Peyer's patch (tissue), 4 donors: Measurements from ENCODE around the gene MLXIP. TPM values are rescaled to one million over a fixed set of nuclear protein-coding genes. Genes with fewer than 3 reads are reported as not detected.
A peak's percentile ranks its signal among the peaks of the same experiment; 100 is the strongest.

ENCODE experiments used
- DNase-seq, 3 donors: peaks; one replicate each; pipeline ENCODE4 v3.0.0-alpha.2; 2017 to 2019
- H3K27ac ChIP-seq, 4 donors: fragments of 200-600 bp; sonication (generic); one replicate each; pipeline ENCODE4 v1.5.1; 2016 to 2019
- H3K27me3 ChIP-seq, 2 donors: fragments of 200-600 bp; sonication (generic); one replicate each; pipeline ENCODE4 v1.5.1; 2019
- H3K36me3 ChIP-seq, 3 donors: fragments of 200-600 bp; sonication (generic); one replicate each; pipeline ENCODE4 v1.5.1; 2016 to 2019
- H3K4me1 ChIP-seq, 4 donors: fragments of 200-600 bp; sonication (generic); one replicate each; pipeline ENCODE4 v1.5.1; 2016 to 2019
- H3K4me3 ChIP-seq, 4 donors: fragments of 200-600 bp; sonication (generic); 1 replicate in 3 of 4; 2 replicates in 1 of 4; pipeline ENCODE4 v1.5.1; 2016 to 2019; ENCODE audit warnings: mild to moderate bottlenecking in 1 of 4
- H3K9me3 ChIP-seq, 4 donors: fragments of 200-600 bp; sonication (generic); one replicate each; pipeline ENCODE4 v1.5.1; 2016 to 2019; ENCODE audit warnings: mild to moderate bottlenecking in 1 of 4
- POLR2A ChIP-seq, 2 donors: fragments of 450-650 bp; IDR thresholded peaks; one replicate each; pipeline ENCODE4 v1.5.1; 2017; ENCODE audit warnings: antibody characterized with exemption in 2 of 2, mild to moderate bottlenecking in 2 of 2, moderate library complexity in 2 of 2
- total RNA-seq, 4 donors: library from RNA; depleted of rRNA; stranded (reverse); fragments of >200 nt; gene quantifications; one replicate each; pipeline ENCODE4 v1.1.0, GENCODE V29; 2016
- TF ChIP-seq, protein P1 (sequence below), 6 experiments: fragments of 450-650 bp in 4 of 6; fragments of 200-600 bp in 2 of 6; sonication (generic) in 1 of 6; IDR thresholded peaks; one replicate each; pipeline ENCODE4 v1.5.1; 2017 to 2019; ENCODE audit warnings: antibody characterized with exemption in 6 of 6, mild to moderate bottlenecking in 3 of 6, moderate library complexity in 1 of 6

MLXIP gene
- total RNA-seq, 4 donors from 2014 or later: 41.5 to 157 (median 98.3) TPM

DNA sequence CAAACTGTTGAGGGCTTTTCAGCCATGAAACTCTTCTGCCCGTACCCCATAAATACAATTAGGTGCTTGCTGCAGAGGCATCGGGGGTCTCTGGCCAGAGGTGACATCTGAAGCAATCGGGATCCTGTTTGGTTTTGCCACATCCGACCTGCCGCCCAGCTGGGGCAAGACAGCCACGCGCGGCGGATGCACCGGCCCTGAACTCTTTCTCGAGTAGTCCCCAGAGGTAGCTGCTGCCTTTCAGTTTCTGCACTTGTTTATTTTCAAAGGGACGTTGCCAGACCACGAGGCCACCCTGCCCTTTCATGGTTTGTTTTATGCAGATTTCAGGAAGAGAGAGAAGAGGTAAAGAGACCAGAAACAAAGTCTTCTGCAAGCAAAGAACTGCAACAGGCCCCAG, 10.6 kb upstream of the MLXIP start:
- Histone ChIP-seq H3K4me3 (peak overlapping the region in 1 of 4 donors; percentile 16), H3K36me3 (no peaks in the 10 kb centered on the region), H3K27me3 (no peaks in the 10 kb centered on the region), H3K4me1 (peaks cover 0 to 45% (median 12%) of the 10 kb centered on the region in 4 donors), H3K27ac (peak overlapping the region in 2 of 4 donors; percentile 42 to 73), H3K9me3 (no peaks in the 10 kb centered on the region)
- DNase-seq: peak in 2 of 3 donors; percentile 89 to 92
- TF ChIP-seq, protein P1, sequence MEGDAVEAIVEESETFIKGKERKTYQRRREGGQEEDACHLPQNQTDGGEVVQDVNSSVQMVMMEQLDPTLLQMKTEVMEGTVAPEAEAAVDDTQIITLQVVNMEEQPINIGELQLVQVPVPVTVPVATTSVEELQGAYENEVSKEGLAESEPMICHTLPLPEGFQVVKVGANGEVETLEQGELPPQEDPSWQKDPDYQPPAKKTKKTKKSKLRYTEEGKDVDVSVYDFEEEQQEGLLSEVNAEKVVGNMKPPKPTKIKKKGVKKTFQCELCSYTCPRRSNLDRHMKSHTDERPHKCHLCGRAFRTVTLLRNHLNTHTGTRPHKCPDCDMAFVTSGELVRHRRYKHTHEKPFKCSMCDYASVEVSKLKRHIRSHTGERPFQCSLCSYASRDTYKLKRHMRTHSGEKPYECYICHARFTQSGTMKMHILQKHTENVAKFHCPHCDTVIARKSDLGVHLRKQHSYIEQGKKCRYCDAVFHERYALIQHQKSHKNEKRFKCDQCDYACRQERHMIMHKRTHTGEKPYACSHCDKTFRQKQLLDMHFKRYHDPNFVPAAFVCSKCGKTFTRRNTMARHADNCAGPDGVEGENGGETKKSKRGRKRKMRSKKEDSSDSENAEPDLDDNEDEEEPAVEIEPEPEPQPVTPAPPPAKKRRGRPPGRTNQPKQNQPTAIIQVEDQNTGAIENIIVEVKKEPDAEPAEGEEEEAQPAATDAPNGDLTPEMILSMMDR (IDR thresholded peaks at IDR 0.05): no peak
- no peak for TF ChIP-seq POLR2A (IDR thresholded peaks at IDR 0.05)

GRCh38 chr12:122072031-122072970, 6.3 kb upstream of the MLXIP start:
- DNase-seq: no peak
- Histone ChIP-seq H3K27me3 (no peaks in the 10 kb centered on the region), H3K4me1 (peaks cover 0 to 23% (median 7%) of the 10 kb centered on the region in 4 donors)

GRCh38 chr12:122073815-122074214, 4.7 kb upstream of the MLXIP start:
- Histone ChIP-seq H3K27me3 (no peaks in the 10 kb centered on the region), H3K9me3 (no peaks in the 10 kb centered on the region), H3K4me3 (no peak overlapping the region), H3K4me1 (peaks cover 4 to 18% (median 9%) of the 10 kb centered on the region in 4 donors), H3K27ac (no peak overlapping the region), H3K36me3 (no peaks in the 10 kb centered on the region)
- no peak for DNase-seq
- no peak for TF ChIP-seq POLR2A (IDR thresholded peaks at IDR 0.05)
- TF ChIP-seq, protein P1 (IDR thresholded peaks at IDR 0.05): no peak

More at GRCh38 chr12:122072031-122072970, 6.3 kb upstream of the MLXIP start:
- peak overlapping the region in 2 of 4 donors; percentile 52 to 73 for H3K27ac ChIP-seq
- H3K36me3 ChIP-seq: no peaks in the 10 kb centered on the region
- H3K9me3 ChIP-seq: no peaks in the 10 kb centered on the region
- TF ChIP-seq, protein P1 (IDR thresholded peaks at IDR 0.05): no peak
- TF ChIP-seq POLR2A (IDR thresholded peaks at IDR 0.05): no peak
- no peak overlapping the region for H3K4me3 ChIP-seq

GRCh38 chr12:122076743-122077495, 1.6 kb upstream of the MLXIP start:
- peak; percentile 58 to 62 (median 62) for DNase-seq
- peak overlapping the region in 3 of 4 donors; percentile 80 to 91 (median 89) for H3K27ac ChIP-seq
- no peaks in the 10 kb centered on the region for H3K36me3 ChIP-seq

DNA sequence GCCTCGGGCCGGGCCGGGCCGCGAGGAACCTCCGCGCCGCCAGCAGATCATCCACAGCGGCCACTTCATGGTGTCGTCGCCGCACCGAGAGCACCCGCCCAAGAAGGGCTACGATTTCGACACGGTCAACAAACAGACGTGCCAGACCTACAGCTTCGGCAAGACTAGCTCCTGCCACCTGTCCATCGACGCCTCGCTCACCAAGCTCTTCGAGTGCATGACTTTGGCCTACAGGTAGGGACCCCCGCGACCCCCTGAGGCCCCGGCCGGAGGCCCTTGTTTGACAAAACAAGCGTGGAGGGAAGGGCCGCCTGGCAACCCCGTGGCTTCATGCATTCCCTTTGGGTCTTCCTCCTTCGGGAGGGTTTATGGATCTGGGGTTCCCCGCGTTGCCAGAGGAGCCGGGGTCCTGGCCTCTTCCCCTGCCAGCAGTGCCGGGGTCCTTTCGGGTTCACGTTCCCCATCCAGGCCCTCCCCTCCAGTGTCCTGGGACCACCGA, 526 bp downstream of the MLXIP start:
- peaks cover 4 to 43% (median 23%) of the 10 kb centered on the region in 4 donors for H3K4me1 ChIP-seq
- H3K27me3 ChIP-seq: no peaks in the 10 kb centered on the region

More at GRCh38 chr12:122076743-122077495, 1.6 kb upstream of the MLXIP start:
- H3K4me3 ChIP-seq: no peak overlapping the region
- H3K27me3 ChIP-seq: no peaks in the 10 kb centered on the region
- peaks cover 4 to 23% (median 11%) of the 10 kb centered on the region in 4 donors for H3K4me1 ChIP-seq
- no peaks in the 10 kb centered on the region for H3K9me3 ChIP-seq
- TF ChIP-seq, protein P1 (IDR thresholded peaks at IDR 0.05): no peak
- TF ChIP-seq POLR2A (IDR thresholded peaks at IDR 0.05): no peak

More for the DNA sequence above, 526 bp downstream of the MLXIP start:
- no peaks in the 10 kb centered on the region for H3K9me3 ChIP-seq
- peak overlapping the region; percentile 80 to 91 (median 84) for H3K27ac ChIP-seq
- TF ChIP-seq, protein P1 (IDR thresholded peaks at IDR 0.05): no peak
- no peak for TF ChIP-seq POLR2A (IDR thresholded peaks at IDR 0.05)
- H3K4me3 ChIP-seq: peak overlapping the region; percentile 71 to 93 (median 81)
- no peaks in the 10 kb centered on the region for H3K36me3 ChIP-seq
- peak in 2 of 3 donors; percentile 63 to 67 for DNase-seq
